H9 (cell line): ENCODE data around the gene CRK. TPM values are rescaled to one million over a fixed set of nuclear protein-coding genes. Genes with fewer than 3 reads are reported as not detected.

ENCODE experiments used
- DNase-seq: peaks from one replicate; pipeline ENCODE4 v3.0.0-alpha.2; 2017
- H2AFZ ChIP-seq: one replicate; pipeline ENCODE4 v1.6.1; 2013; ENCODE audit warnings: mild to moderate bottlenecking, low read length, control low read depth, moderate library complexity
- H2AK5ac ChIP-seq: 2 replicates; pipeline ENCODE4 v1.6.1; 2013; ENCODE audit warnings: low read length, control low read depth, mixed read lengths; ENCODE audit not compliant: insufficient read length
- H2BK120ac ChIP-seq: one replicate; pipeline ENCODE4 v1.6.1; 2013; ENCODE audit warnings: low read depth, mild to moderate bottlenecking, low read length, control low read depth, inconsistent platforms; ENCODE audit not compliant: poor library complexity, severe bottlenecking
- H2BK12ac ChIP-seq: 2 replicates; pipeline ENCODE4 v1.6.1; 2013; ENCODE audit warnings: low read length, control low read depth, mixed read lengths, low read depth; ENCODE audit not compliant: insufficient read length
- H2BK15ac ChIP-seq: 2 replicates; pipeline ENCODE4 v1.6.1; 2013; ENCODE audit warnings: low read depth, low read length, control low read depth
- H2BK20ac ChIP-seq: one replicate; pipeline ENCODE4 v1.6.1; 2013; ENCODE audit warnings: low read depth, mild to moderate bottlenecking, low read length, control low read depth, inconsistent platforms; ENCODE audit not compliant: poor library complexity, severe bottlenecking
- H2BK5ac ChIP-seq: 2 replicates; pipeline ENCODE4 v1.6.1; 2013; ENCODE audit warnings: low read length, control low read depth, mixed read lengths; ENCODE audit not compliant: insufficient read length
- H3K14ac ChIP-seq: 2 replicates; pipeline ENCODE4 v1.6.1; 2013; ENCODE audit warnings: low read length, control low read depth; ENCODE audit not compliant: insufficient read depth
- H3K18ac ChIP-seq: 2 replicates; pipeline ENCODE4 v1.6.1; 2013; ENCODE audit warnings: low read depth, mild to moderate bottlenecking, mixed read lengths, low read length, control low read depth; ENCODE audit not compliant: insufficient read length
- H3K23ac ChIP-seq: 2 replicates; pipeline ENCODE4 v1.6.1; 2013; ENCODE audit warnings: low read length, control low read depth, mixed read lengths, low read depth; ENCODE audit not compliant: insufficient read length
- H3K23me2 ChIP-seq: 2 replicates; pipeline ENCODE4 v1.6.1; 2013; ENCODE audit warnings: low read depth, mild to moderate bottlenecking, mixed read lengths, low read length, control low read depth; ENCODE audit not compliant: insufficient read length, poor library complexity, severe bottlenecking
- H3K27ac ChIP-seq: 2 replicates; pipeline ENCODE4 v1.5.1; 2013; ENCODE audit warnings: low read length, control low read depth, mixed read lengths, low read depth; ENCODE audit not compliant: insufficient read length
- H3K27me3 ChIP-seq: 2 replicates; pipeline ENCODE4 v1.6.1; 2013; ENCODE audit warnings: low read length, control low read depth, inconsistent platforms; ENCODE audit not compliant: insufficient read depth
- H3K4ac ChIP-seq: 2 replicates; pipeline ENCODE4 v1.6.1; 2013; ENCODE audit warnings: low read depth, mild to moderate bottlenecking, control low read depth, inconsistent platforms, low read length, moderate library complexity
- H3K4me1 ChIP-seq: 2 replicates; pipeline ENCODE4 v1.6.1; 2013; ENCODE audit warnings: low read length, control low read depth, inconsistent platforms; ENCODE audit not compliant: insufficient read depth
- H3K4me2 ChIP-seq: 2 replicates; pipeline ENCODE4 v1.6.1; 2013; ENCODE audit warnings: low read length, control low read depth, mixed read lengths; ENCODE audit not compliant: insufficient read length, insufficient read depth
- H3K56ac ChIP-seq: 2 replicates; pipeline ENCODE4 v1.6.1; 2013; ENCODE audit warnings: low read depth, mild to moderate bottlenecking, mixed read lengths, low read length, control low read depth; ENCODE audit not compliant: insufficient read length
- H3K79me1 ChIP-seq: 2 replicates; pipeline ENCODE4 v1.6.1; 2013; ENCODE audit warnings: low read depth, mild to moderate bottlenecking, moderate library complexity, low read length, control low read depth, inconsistent platforms; ENCODE audit not compliant: insufficient read depth, poor library complexity, severe bottlenecking
- H3K79me2 ChIP-seq: 2 replicates; pipeline ENCODE4 v1.6.1; 2013; ENCODE audit warnings: low read length, control low read depth, inconsistent platforms; ENCODE audit not compliant: insufficient read depth
- H3K9ac ChIP-seq: 2 replicates; pipeline ENCODE4 v1.6.1; 2013; ENCODE audit warnings: low read length, control low read depth, mixed read lengths; ENCODE audit not compliant: insufficient read length; ENCODE audit errors: extremely low read depth
- H3K9me3 ChIP-seq: one replicate; pipeline ENCODE4 v1.6.1; 2013; ENCODE audit warnings: low read depth, low read length, inconsistent platforms; ENCODE audit not compliant: control insufficient read depth
- H3T11ph ChIP-seq: one replicate; pipeline ENCODE4 v1.6.1; 2013; ENCODE audit warnings: mild to moderate bottlenecking, low read length, control low read depth, inconsistent platforms
- H4K20me1 ChIP-seq: one replicate; pipeline ENCODE4 v1.6.1; 2013; ENCODE audit not compliant: control insufficient read depth, insufficient read length, insufficient read depth
- H4K5ac ChIP-seq: 2 replicates; pipeline ENCODE4 v1.6.1; 2013; ENCODE audit warnings: low read depth, mild to moderate bottlenecking, mixed read lengths, low read length, control low read depth; ENCODE audit not compliant: insufficient read length
- H4K8ac ChIP-seq: replicated peaks from 2 replicates; pipeline ENCODE4 v1.6.1; 2013; ENCODE audit warnings: low read length, control low read depth, mixed read lengths, low read depth; ENCODE audit not compliant: insufficient read length
- H4K91ac ChIP-seq: 2 replicates; pipeline ENCODE4 v1.6.1; 2013; ENCODE audit warnings: low read depth, mild to moderate bottlenecking, moderate library complexity, mixed read lengths, low read length, control low read depth; ENCODE audit not compliant: insufficient read length
- H3K27ac Mint-ChIP-seq, 3 experiments: 2 replicates in 2 of 3; 3 replicates in 1 of 3; pipeline ENCODE4 v1.8.0; 2020 to 2021; ENCODE audit warnings: mixed read lengths in 3 of 3, mild to moderate bottlenecking in 1 of 3, moderate library complexity in 1 of 3
- H3K27me3 Mint-ChIP-seq: 2 replicates; pipeline ENCODE4 v1.8.0; 2021; ENCODE audit warnings: low read depth, mild to moderate bottlenecking, moderate library complexity, mixed read lengths
- H3K36me3 Mint-ChIP-seq, 3 experiments: 2 replicates in 2 of 3; 3 replicates in 1 of 3; pipeline ENCODE4 v1.8.0; 2020 to 2021; ENCODE audit warnings: low read depth in 3 of 3, mixed read lengths in 3 of 3; ENCODE audit not compliant: insufficient read depth in 1 of 3
- H3K4me1 Mint-ChIP-seq, 2 experiments: 2 replicates each; pipeline ENCODE4 v1.8.0; 2020; ENCODE audit warnings: mixed read lengths in 2 of 2
- H3K4me3 Mint-ChIP-seq, 2 experiments: 2 replicates in 1 of 2; 3 replicates in 1 of 2; pipeline ENCODE4 v1.8.0; 2020 to 2021; ENCODE audit warnings: mild to moderate bottlenecking in 2 of 2, mixed read lengths in 2 of 2, moderate library complexity in 1 of 2
- H3K9me3 Mint-ChIP-seq, 2 experiments: 2 replicates in 1 of 2; 3 replicates in 1 of 2; pipeline ENCODE4 v1.8.0; 2020; ENCODE audit warnings: mild to moderate bottlenecking in 2 of 2, mixed read lengths in 2 of 2, moderate library complexity in 1 of 2
- CTCF ChIP-seq: fragments of 200-600 bp; sonication (generic); conservative IDR thresholded peaks from 3 replicates; pipeline ENCODE4 v1.8.0; 2021; ENCODE audit warnings: antibody characterized with exemption, mild to moderate bottlenecking
- WGBS: extraction: QIAGEN DNeasy Blood & Tissue Kit; methylation state at CpG from one replicate; pipeline ENCODE4 v1.1.7; 2013; ENCODE audit warnings: missing lambda C conversion rate, low lambda C conversion rate, mixed read lengths; ENCODE audit not compliant: insufficient read length; ENCODE audit errors: extremely low coverage; 5-methylcytosine and 5-hydroxymethylcytosine counted together
- total RNA-seq: library from RNA; stranded (reverse); gene quantifications from 2 replicates; pipeline ENCODE4 v1.2.1, GENCODE V29; 2021

CRK gene
- total RNA-seq, 1 experiment from 2014 or later, result 58.9 TPM

GRCh38 chr17:1421470-1421869, 34.6 kb downstream of the CRK start:
- Histone ChIP-seq H3K14ac (no peak overlapping the region), H3K4me1 (no peaks in the 10 kb centered on the region), H4K8ac (no peak overlapping the region), H4K91ac (no peak overlapping the region), H3K9ac (no peak overlapping the region), H2BK15ac (no peak overlapping the region), H3K4ac (no peak overlapping the region), H3K9me3 (no peaks in the 10 kb centered on the region), H3T11ph (no peak overlapping the region), H3K56ac (no peak overlapping the region), H3K4me2 (no peak overlapping the region), H3K79me1 (no peaks in the 10 kb centered on the region), H2AK5ac (no peak overlapping the region), H3K23me2 (no peaks in the 10 kb centered on the region), H3K18ac (no peak overlapping the region), H4K20me1 (no peaks in the 10 kb centered on the region), H2BK5ac (no peak overlapping the region), H2BK120ac (no peak overlapping the region), H3K27me3 (no peaks in the 10 kb centered on the region), H2AFZ (no peak overlapping the region), H2BK20ac (no peak overlapping the region), H3K79me2 (peaks cover 3% of the 10 kb centered on the region; the same call in 1 of the 2 replicates), H3K27ac (no peak overlapping the region), H3K23ac (no peak overlapping the region), H2BK12ac (no peak overlapping the region), H4K5ac (no peak overlapping the region)
- H3K4me3 Mint-ChIP-seq, result no peak overlapping the region
- peaks cover 27 to 59% (median 41%) of the 10 kb centered on the region in 3 experiments; a peak in 6 of 7 replicates for H3K36me3 Mint-ChIP-seq
- H3K4me1 Mint-ChIP-seq, result no peaks in the 10 kb centered on the region
- H3K27ac Mint-ChIP-seq, result no peak overlapping the region
- no peaks in the 10 kb centered on the region for H3K27me3 Mint-ChIP-seq
- H3K9me3 Mint-ChIP-seq, result no peaks in the 10 kb centered on the region
- no CpG with 5 or more reads among the region's 11 CpGs for WGBS
- no peak for DNase-seq
- no peak for TF ChIP-seq CTCF
